HG03045 (cell line): ENCODE measurements around the gene PSMG4.

Experiments used
- ATAC-seq: cut with Tn5 transposase; IDR thresholded peaks from one replicate; pipeline ENCODE4 v1.9.1; 2021; ENCODE audit warnings: mild to moderate bottlenecking, moderate library complexity; ENCODE audit not compliant: unreplicated experiment

The PSMG4 gene

GRCh38 chr6:3258720-3259490 is at the start of gene PSMG4:
PSMG4 (plus strand) TSS chr6:3258947; CDS start chr6:3259023, 76 bp downstream.
- peak; percentile 80 for ATAC-seq

- peak; percentile 69 for ATAC-seq
Observed at GRCh38 chr6:3209114-3210023, 49.4 kb upstream of the PSMG4 start.

- ATAC-seq: no peak
Observed at GRCh38 chr6:3210024-3210610, 48.6 kb upstream of the PSMG4 start.

GRCh38 chr6:3211681-3212080 is 47.1 kb upstream of the PSMG4 start:
- ATAC-seq: no peak

- ATAC-seq: no peak
Observed at GRCh38 chr6:3212261-3212660, 46.5 kb upstream of the PSMG4 start.

GRCh38 chr6:3213334-3213695 is 45.4 kb upstream of the PSMG4 start:
- no peak for ATAC-seq

- ATAC-seq: no peak
Observed at GRCh38 chr6:3214898-3215297, 43.8 kb upstream of the PSMG4 start.

- ATAC-seq: no peak
Observed at GRCh38 chr6:3217286-3217685, 41.5 kb upstream of the PSMG4 start.

GRCh38 chr6:3218266-3218665 is 40.5 kb upstream of the PSMG4 start:
- no peak for ATAC-seq

- ATAC-seq: no peak
Observed at GRCh38 chr6:3220366-3220765, 38.4 kb upstream of the PSMG4 start.

GRCh38 chr6:3221578-3221977 is 37.2 kb upstream of the PSMG4 start:
- ATAC-seq: no peak

GRCh38 chr6:3222506-3223038 is 36.2 kb upstream of the PSMG4 start:
- ATAC-seq: no peak

GRCh38 chr6:3226042-3226441 is 32.7 kb upstream of the PSMG4 start:
- ATAC-seq: no peak

- ATAC-seq: no peak
Observed at GRCh38 chr6:3226481-3227362, 32.0 kb upstream of the PSMG4 start.

GRCh38 chr6:3227363-3228045 is 31.2 kb upstream of the PSMG4 start, which contains the start of gene TUBB2B:
TUBB2B (minus strand) TSS chr6:3227653; CDS start chr6:3227543, 110 bp downstream.
- ATAC-seq: no peak

- no peak for ATAC-seq
Observed at GRCh38 chr6:3228046-3228671, 30.6 kb upstream of the PSMG4 start.

GRCh38 chr6:3228771-3229565 is 29.8 kb upstream of the PSMG4 start:
- no peak for ATAC-seq

- no peak for ATAC-seq
Observed at GRCh38 chr6:3229566-3230178, 29.1 kb upstream of the PSMG4 start.
